Astrocyte of the spinal cord (primary cell): ENCODE results near the gene FUZ.
A peak's percentile ranks its signal among the peaks of the same experiment; 100 is the strongest.

ENCODE experiments used
- DNase-seq: peaks from one replicate; pipeline ENCODE4 v3.0.0; 2011; ENCODE audit warnings: low read depth, low spot score
- H3K4me3 ChIP-seq: 2 replicates; pipeline ENCODE4 v1.5.1; 2011; ENCODE audit warnings: low read depth, mild to moderate bottlenecking, low read length, moderate library complexity
- in situ Hi-C: cut with HindIII; loops from 2 replicates; pipeline ENCODE4 v1.10.0; 2017; ENCODE audit warnings: low sequenced_read_pairs
- TF ChIP-seq, protein P1 (sequence below): IDR thresholded peaks from 2 replicates; pipeline ENCODE4 v1.5.1; 2012; ENCODE audit warnings: low read depth, mild to moderate bottlenecking, low read length, inconsistent platforms

The FUZ gene

DNA sequence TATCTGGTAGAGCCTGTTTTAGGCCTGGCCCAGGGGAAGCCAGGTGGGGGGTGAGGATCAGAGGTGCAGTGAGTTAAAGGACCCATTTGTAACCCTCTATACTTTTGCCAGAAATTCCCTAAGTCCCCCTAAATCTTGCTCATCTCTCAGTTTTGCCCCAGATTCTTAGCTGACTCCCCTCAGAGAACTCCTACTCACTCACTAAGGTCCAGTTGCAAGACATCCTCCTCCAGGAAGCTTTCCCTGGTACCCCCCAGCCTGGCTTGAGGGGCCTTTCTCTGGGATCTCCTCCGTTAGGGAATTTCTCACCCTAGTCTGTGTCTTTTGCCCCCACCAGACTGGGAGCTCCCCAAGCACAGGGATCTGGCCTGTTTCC lies 51.9 kb downstream of the FUZ start:
- DNase-seq: no peak
- H3K4me3 ChIP-seq: no peak overlapping the region
- in situ Hi-C loops: no loop called here
- TF ChIP-seq, protein P1, sequence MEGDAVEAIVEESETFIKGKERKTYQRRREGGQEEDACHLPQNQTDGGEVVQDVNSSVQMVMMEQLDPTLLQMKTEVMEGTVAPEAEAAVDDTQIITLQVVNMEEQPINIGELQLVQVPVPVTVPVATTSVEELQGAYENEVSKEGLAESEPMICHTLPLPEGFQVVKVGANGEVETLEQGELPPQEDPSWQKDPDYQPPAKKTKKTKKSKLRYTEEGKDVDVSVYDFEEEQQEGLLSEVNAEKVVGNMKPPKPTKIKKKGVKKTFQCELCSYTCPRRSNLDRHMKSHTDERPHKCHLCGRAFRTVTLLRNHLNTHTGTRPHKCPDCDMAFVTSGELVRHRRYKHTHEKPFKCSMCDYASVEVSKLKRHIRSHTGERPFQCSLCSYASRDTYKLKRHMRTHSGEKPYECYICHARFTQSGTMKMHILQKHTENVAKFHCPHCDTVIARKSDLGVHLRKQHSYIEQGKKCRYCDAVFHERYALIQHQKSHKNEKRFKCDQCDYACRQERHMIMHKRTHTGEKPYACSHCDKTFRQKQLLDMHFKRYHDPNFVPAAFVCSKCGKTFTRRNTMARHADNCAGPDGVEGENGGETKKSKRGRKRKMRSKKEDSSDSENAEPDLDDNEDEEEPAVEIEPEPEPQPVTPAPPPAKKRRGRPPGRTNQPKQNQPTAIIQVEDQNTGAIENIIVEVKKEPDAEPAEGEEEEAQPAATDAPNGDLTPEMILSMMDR: no peak

DNA sequence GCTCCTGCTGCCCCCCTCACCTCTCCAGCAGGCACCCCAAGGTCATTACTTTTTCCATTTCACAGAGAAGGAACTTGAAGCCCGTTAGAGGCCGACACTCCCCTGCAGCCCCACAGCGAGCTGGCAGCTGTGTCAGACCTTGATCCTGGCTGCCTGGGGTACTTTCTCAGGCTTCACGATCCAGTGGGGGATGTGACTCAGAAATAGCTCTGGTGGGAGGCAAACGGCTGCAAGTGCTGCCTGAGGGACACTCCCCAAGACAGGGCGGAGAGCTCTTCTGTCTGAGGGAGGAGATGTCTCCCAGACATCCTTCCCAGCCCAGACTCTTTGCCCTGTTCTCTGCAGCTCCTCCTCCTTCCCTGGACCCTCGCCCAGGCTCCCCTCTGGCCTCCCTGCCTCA lies 54.8 kb downstream of the FUZ start:
- H3K4me3 ChIP-seq: no peak overlapping the region
- TF ChIP-seq, protein P1: no peak
- in situ Hi-C loops: no loop called here
- DNase-seq: peak; percentile 79
